WTC11 (cell line): ENCODE data around the gene NUDT16.

Source experiments
- ZNF138 ChIP-seq: sonication (generic); formaldehyde crosslinking; conservative IDR thresholded peaks from 2 replicates; pipeline ENCODE4 v1.8.1; 2022; ENCODE audit warnings: mild to moderate bottlenecking, moderate library complexity, missing genetic modification reagents
- ZNF512 ChIP-seq: sonication (generic); formaldehyde crosslinking; IDR thresholded peaks from 2 replicates; pipeline ENCODE4 v1.8.1; 2022; ENCODE audit warnings: missing genetic modification reagents, borderline replicate concordance

DNA sequence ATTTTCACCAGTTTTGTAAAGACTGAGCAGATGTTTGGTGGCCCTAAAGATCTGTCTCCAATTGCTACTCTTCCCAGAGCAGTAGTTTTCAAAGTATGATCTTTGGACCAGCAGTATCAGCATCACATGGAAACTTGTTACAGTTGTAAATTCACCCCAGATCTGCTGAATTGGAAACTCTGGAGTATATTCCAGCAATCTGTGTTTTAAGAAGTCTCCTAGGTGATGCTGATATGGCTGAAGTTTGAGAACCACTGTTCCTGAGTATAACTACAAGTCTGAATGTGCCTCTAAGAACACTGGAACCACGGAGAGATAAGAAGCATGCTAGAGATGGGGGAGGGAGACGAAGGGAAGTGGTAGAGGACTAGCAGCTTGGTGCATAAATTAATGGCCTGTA, 45.7 kb downstream of the NUDT16 start:
- TF ChIP-seq ZNF138 (CRISPR knock-in tag), result no peak
- TF ChIP-seq ZNF512 (CRISPR knock-in tag), result no peak
